ENCODE data around the gene ABLIM3.

- TF ChIP-seq SUZ12 (IDR thresholded peaks at IDR 0.05; ENCODE audit: extremely low read depth, insufficient read depth, insufficient read length) (no peak), ZNF274 (IDR thresholded peaks at IDR 0.05; ENCODE audit: low read depth, low read length) (no peak), YY1 (IDR thresholded peaks at IDR 0.05; ENCODE audit: insufficient read depth, insufficient read length) (no peak)
Measured at GRCh38 chr5:149221731-149222342, 80.5 kb downstream of the ABLIM3 start.
